H1 (cell line): ENCODE data around the gene RPA3. TPM values are rescaled to one million over a fixed set of nuclear protein-coding genes. Genes with fewer than 3 reads are reported as not detected.

Experiments used
- CTCF ChIA-PET: fragments of 300-600 bp; sonication (Branson Sonifier 250); formaldehyde crosslinking; loops from one replicate; lab custom pipeline; 2021; ENCODE audit not compliant: partially characterized antibody; lab: Charles Lee
- POLR2A ChIA-PET: fragments of 300-600 bp; sonication (Branson Sonifier 250); formaldehyde crosslinking; loops from one replicate; lab custom pipeline; 2021; ENCODE audit warnings: inconsistent platforms; ENCODE audit not compliant: partially characterized antibody; lab: Charles Lee
- DNase-seq, 2 experiments: peaks; one replicate each; pipeline versions ENCODE4 v3.0.0 to v3.0.0-alpha.2; 2010 to 2022; ENCODE audit warnings: low spot score in 2 of 2, low read depth in 1 of 2, mixed read lengths in 1 of 2
- FAIRE-seq: peaks from 2 replicates; lab custom pipeline; 2011; peaks lifted over from hg19 to GRCh38; lab: Jason Lieb, UNC
- H2AFZ ChIP-seq: 2 replicates; pipeline ENCODE4 v1.8.1; 2012; ENCODE audit warnings: low read length, inconsistent platforms
- H2AK5ac ChIP-seq: 2 replicates; pipeline ENCODE4 v1.6.1; 2013; ENCODE audit warnings: low read depth, low read length
- H2BK120ac ChIP-seq: replicated peaks from 2 replicates; pipeline ENCODE3; 2013; ENCODE audit warnings: low read depth, low read length, inconsistent platforms
- H2BK12ac ChIP-seq: 2 replicates; pipeline ENCODE4 v1.6.1; 2013; ENCODE audit warnings: low read depth, low read length
- H2BK15ac ChIP-seq: 2 replicates; pipeline ENCODE4 v1.6.1; 2013; ENCODE audit warnings: low read length
- H2BK20ac ChIP-seq: 2 replicates; pipeline ENCODE4 v1.6.1; 2013; ENCODE audit warnings: low read length
- H2BK5ac ChIP-seq: 2 replicates; pipeline ENCODE4 v1.6.1; 2013; ENCODE audit warnings: low read depth, low read length
- H3K14ac ChIP-seq: 2 replicates; pipeline ENCODE4 v1.6.1; 2013; ENCODE audit warnings: inconsistent platforms; ENCODE audit not compliant: insufficient read length
- H3K18ac ChIP-seq: 2 replicates; pipeline ENCODE4 v1.6.1; 2013; ENCODE audit warnings: low read length; ENCODE audit errors: extremely low read depth
- H3K23ac ChIP-seq: 2 replicates; pipeline ENCODE4 v1.6.1; 2013; ENCODE audit warnings: inconsistent platforms; ENCODE audit not compliant: insufficient read length
- H3K23me2 ChIP-seq: 2 replicates; pipeline ENCODE4 v1.6.1; 2013; ENCODE audit warnings: low read depth, low read length
- H3K27ac ChIP-seq: 2 replicates; pipeline ENCODE4 v1.6.1; 2011; ENCODE audit warnings: low read depth, low read length, inconsistent platforms
- H3K27me3 ChIP-seq, 4 experiments: replicated peaks in 1 of 4; 1 replicate in 1 of 4; 2 replicates in 3 of 4; pipeline versions ENCODE4 v1.6.1 to v1.8.1; 2011 to 2013; ENCODE audit warnings: low read length in 3 of 4, mild to moderate bottlenecking in 3 of 4, inconsistent platforms in 2 of 4, mixed read lengths in 2 of 4, moderate library complexity in 1 of 4; ENCODE audit not compliant: control insufficient read depth in 3 of 4, insufficient read depth in 3 of 4; ENCODE audit errors: extremely low read depth in 1 of 4
- H3K36me3 ChIP-seq, 4 experiments: 2 replicates each; pipeline versions ENCODE4 v1.6.1 to v1.8.1; 2011 to 2013; ENCODE audit warnings: mild to moderate bottlenecking in 4 of 4, low read length in 3 of 4, moderate library complexity in 2 of 4, control low read depth in 1 of 4, inconsistent platforms in 1 of 4; ENCODE audit not compliant: insufficient read depth in 4 of 4, control insufficient read depth in 2 of 4
- H3K4ac ChIP-seq: replicated peaks from 2 replicates; pipeline ENCODE3; 2013; ENCODE audit warnings: low read length, low read depth, mixed read lengths, inconsistent platforms; ENCODE audit not compliant: insufficient read length
- H3K4me1 ChIP-seq, 4 experiments: replicated peaks in 1 of 4; 1 replicate in 1 of 4; 2 replicates in 3 of 4; pipeline versions ENCODE4 v1.6.1 to v1.8.1; 2011 to 2013; ENCODE audit warnings: low read length in 3 of 4, inconsistent platforms in 2 of 4, mixed read lengths in 1 of 4; ENCODE audit not compliant: insufficient read depth in 4 of 4, control insufficient read depth in 3 of 4
- H3K4me2 ChIP-seq, 2 experiments: 2 replicates each; pipeline versions ENCODE4 v1.6.1 to v1.8.1; 2011 to 2013; ENCODE audit warnings: low read depth in 2 of 2, low read length in 2 of 2, control low read depth in 1 of 2, inconsistent platforms in 1 of 2, mild to moderate bottlenecking in 1 of 2; ENCODE audit not compliant: insufficient read depth in 1 of 2
- H3K4me3 ChIP-seq, 4 experiments: fragments of 200-600, 300-600 bp in 1 of 4; sonication (generic), shearing (Covaris generic), sonication (Bioruptor Twin) in 1 of 4; 2 replicates each; pipeline versions ENCODE4 v1.5.1 to v1.8.1; 2011 to 2016; ENCODE audit warnings: low read length in 4 of 4, low read depth in 3 of 4, control low read depth in 2 of 4, inconsistent platforms in 2 of 4, mild to moderate bottlenecking in 2 of 4, mixed read lengths in 1 of 4, moderate library complexity in 1 of 4; ENCODE audit not compliant: insufficient read depth in 2 of 4; ENCODE audit errors: extremely low read depth in 1 of 4
- H3K56ac ChIP-seq: replicated peaks from 2 replicates; pipeline ENCODE3; 2013; ENCODE audit warnings: low read depth, mild to moderate bottlenecking, mixed read lengths, low read length, inconsistent platforms; ENCODE audit not compliant: insufficient read length
- H3K79me1 ChIP-seq: 2 replicates; pipeline ENCODE4 v1.6.1; 2013; ENCODE audit warnings: low read depth, low read length, control low read depth
- H3K79me2 ChIP-seq, 2 experiments: 2 replicates each; pipeline versions ENCODE4 v1.6.1 to v1.8.1; 2012 to 2013; ENCODE audit warnings: low read length in 2 of 2, mild to moderate bottlenecking in 2 of 2, inconsistent platforms in 1 of 2; ENCODE audit not compliant: insufficient read depth in 2 of 2, control insufficient read depth in 1 of 2
- H3K9ac ChIP-seq, 4 experiments: replicated peaks in 1 of 4; 1 replicate in 1 of 4; 2 replicates in 3 of 4; pipeline versions ENCODE4 v1.6.1 to v1.8.1; 2011 to 2013; ENCODE audit warnings: low read depth in 3 of 4, low read length in 3 of 4, control low read depth in 2 of 4, mild to moderate bottlenecking in 2 of 4, moderate library complexity in 2 of 4, inconsistent platforms in 1 of 4; ENCODE audit errors: extremely low read depth in 1 of 4
- H3K9me3 ChIP-seq, 2 experiments: 2 replicates each; pipeline versions ENCODE4 v1.6.1 to v1.8.1; 2012 to 2013; ENCODE audit warnings: mild to moderate bottlenecking in 2 of 2, moderate library complexity in 2 of 2, control low read depth in 1 of 2, inconsistent platforms in 1 of 2, low read depth in 1 of 2, low read length in 1 of 2, mixed read lengths in 1 of 2; ENCODE audit not compliant: insufficient read depth in 2 of 2
- H4K20me1 ChIP-seq, 2 experiments: replicated peaks in 1 of 2; 2 replicates each; pipeline versions ENCODE3 to v1.8.1; 2011 to 2013; ENCODE audit warnings: inconsistent platforms in 2 of 2, low read length in 2 of 2, mild to moderate bottlenecking in 1 of 2; ENCODE audit not compliant: insufficient read depth in 2 of 2, control insufficient read depth in 1 of 2
- H4K5ac ChIP-seq: 2 replicates; pipeline ENCODE4 v1.6.1; 2013; ENCODE audit warnings: low read length, low read depth, mixed read lengths, inconsistent platforms; ENCODE audit not compliant: insufficient read length
- H4K8ac ChIP-seq: 2 replicates; pipeline ENCODE4 v1.8.0; 2013; ENCODE audit warnings: mild to moderate bottlenecking, moderate library complexity, low read length, inconsistent platforms; ENCODE audit not compliant: insufficient read depth; ENCODE audit errors: extremely low read depth
- H4K91ac ChIP-seq: replicated peaks from 2 replicates; pipeline ENCODE3; 2013; ENCODE audit warnings: low read length, mixed read lengths, inconsistent platforms; ENCODE audit not compliant: insufficient read length
- CTCF ChIP-seq, 3 experiments: IDR thresholded peaks; 1 replicate in 2 of 3; 2 replicates in 1 of 3; pipeline versions ENCODE4 v1.5.1 to v1.6.1; 2011; ENCODE audit warnings: low read length in 3 of 3, mild to moderate bottlenecking in 3 of 3, inconsistent platforms in 2 of 3, low read depth in 1 of 3, moderate library complexity in 1 of 3; ENCODE audit not compliant: insufficient read depth in 1 of 3; ENCODE audit errors: control extremely low read depth in 1 of 3
- PHF8 ChIP-seq: fragments of 200-600 bp; sonication (generic); conservative IDR thresholded peaks from 2 replicates; pipeline ENCODE4 v1.7.1; 2012; ENCODE audit warnings: low read depth, mild to moderate bottlenecking, inconsistent platforms, low read length, moderate library complexity
- RAD21 ChIP-seq, 2 experiments: IDR thresholded peaks in 1 of 2; conservative IDR thresholded peaks in 1 of 2; 2 replicates each; pipeline ENCODE4 v1.6.1; 2011; ENCODE audit warnings: low read depth in 2 of 2, low read length in 2 of 2, improper control_type of control experiment in 1 of 2, inconsistent platforms in 1 of 2, mild to moderate bottlenecking in 1 of 2, moderate library complexity in 1 of 2
- SIRT6 ChIP-seq: IDR thresholded peaks from one replicate; pipeline ENCODE4 v1.7.1; 2012; ENCODE audit warnings: low read length, inconsistent platforms
- YY1 ChIP-seq: IDR thresholded peaks from 2 replicates; pipeline ENCODE4 v1.6.1; 2011; ENCODE audit warnings: low read depth, mild to moderate bottlenecking, low read length
- WGBS, 2 experiments: shearing (Covaris generic) in 1 of 2; methylation state at CpG; one replicate each; pipeline versions ENCODE4 v1.1.6 to v1.1.7; 2013 to 2015; ENCODE audit warnings: low lambda C conversion rate in 2 of 2, mixed read lengths in 2 of 2, inconsistent platforms in 1 of 2, low coverage in 1 of 2, missing lambda C conversion rate in 1 of 2; ENCODE audit not compliant: insufficient replicate concordance in 2 of 2, insufficient coverage in 1 of 2, insufficient read length in 1 of 2; ENCODE audit errors: extremely low coverage in 1 of 2, missing lambda C conversion rate in 1 of 2; 5-methylcytosine and 5-hydroxymethylcytosine counted together
- polyA plus RNA-seq, 7 experiments: library from polyadenylated mRNA; depleted of rRNA in 3 of 7; stranded (reverse) in 5 of 7; unstranded in 2 of 7; fragments of >200 nt in 5 of 7; fragments of 200-250 nt in 2 of 7; gene quantifications; 1 replicate in 5 of 7; 2 replicates in 1 of 7; 4 replicates in 1 of 7; pipeline versions ENCODE4 v1.2.1 to v1.2.3, GENCODE V29; 2011 to 2013; ENCODE audit warnings: missing spikeins in 2 of 7, mixed read lengths in 2 of 7
- total RNA-seq: library from RNA; stranded (reverse); fragmentation: NEBNext Ultra II Directional; extraction: Animal tissue kit (Norgen Biotek cat#: 25700); gene quantifications from 2 replicates; pipeline ENCODE4 v1.2.1, GENCODE V29; 2021

RPA3 gene
- total and polyA plus RNA-seq, 2 of the 8 experiments (the other 6 are each of a cell fraction or from before 2014, with no cell fraction given): 60.2 to 105 TPM

GRCh38 chr7:7709291-7709690 lies 9.1 kb downstream of the RPA3 start:
- Histone ChIP-seq H3K79me2 (no peaks in the 10 kb centered on the region), H2AK5ac (no peak overlapping the region), H3K4me3 (no peak overlapping the region), H3K36me3 (no peaks in the 10 kb centered on the region), H3K4me2 (peak overlapping the region in 1 of 2 experiments; percentile 20; a peak in 2 of 4 replicates), H3K18ac (no peak overlapping the region), H3K4ac (no peak overlapping the region), H2BK12ac (no peak overlapping the region), H3K79me1 (no peaks in the 10 kb centered on the region), H4K20me1 (no peaks in the 10 kb centered on the region), H3K9me3 (no peaks in the 10 kb centered on the region), H2AFZ (no peak overlapping the region), H4K5ac (no peak overlapping the region), H3K14ac (no peak overlapping the region), H3K27ac (no peak overlapping the region), H2BK15ac (no peak overlapping the region), H3K23me2 (no peaks in the 10 kb centered on the region), H3K9ac (no peak overlapping the region), H3K27me3 (no peaks in the 10 kb centered on the region), H4K8ac (no peak overlapping the region), H3K23ac (no peak overlapping the region), H4K91ac (no peak overlapping the region), H2BK20ac (no peak overlapping the region), H3K56ac (no peak overlapping the region), H2BK5ac (no peak overlapping the region), H3K4me1 (peaks cover 0 to 19% (median 2%) of the 10 kb centered on the region in 4 experiments; a peak in 3 of 7 replicates), H2BK120ac (no peak overlapping the region)
- ChIA-PET POLR2A (no interaction called here), CTCF (interaction anchor here (1.1 kb wide), 1 partner anchor 326 kb away, joined by 3 read pairs; no protein-coding TSS in a partner anchor)
- peak; percentile 82 for FAIRE-seq
- peak in 1 of 2 experiments; percentile 15 for DNase-seq
- TF ChIP-seq YY1 (0 out of 2 replicates have a peak, but pooled peaks have one; percentile 21), SIRT6 (no peak), CTCF (IDR thresholded peaks at IDR 0.05; ENCODE audit: control extremely low read depth in 1 of 3, insufficient read depth in 1 of 3, low read depth in 1 of 3, low read length in 3 of 3) (0 out of 4 replicates have a peak, but pooled peaks of 1 of the 3 experiments have one; percentile 22), RAD21 (IDR thresholded peaks at IDR 0.05 in 1 of 2, conservative IDR thresholded peaks at IDR 0.05 in 1 of 2; ENCODE audit: low read depth in 2 of 2, low read length in 2 of 2) (peak; percentile 35 to 41; a peak in 3 of 4 replicates), PHF8 (no peak)
- WGBS, 2 experiments: 14% methylated on average over 3 of the region's 3 CpGs; no CpG with 5 or more reads in 1 of the 2 experiments
